Peyer's patch (tissue), 4 donors: ENCODE data around the gene SIT1. TPM values are rescaled to one million over a fixed set of nuclear protein-coding genes. Genes with fewer than 3 reads are reported as not detected.
A peak's percentile ranks its signal among the peaks of the same experiment; 100 is the strongest.
"Not testable (repeated sequence)": the region's sequence is repeated elsewhere in the genome, so short reads cannot be mapped to it uniquely, and the experiment has no call there.

Experiments used
- DNase-seq, 3 donors: peaks; one replicate each; pipeline ENCODE4 v3.0.0-alpha.2; 2017 to 2019
- H3K27ac ChIP-seq, 4 donors: fragments of 200-600 bp; sonication (generic); one replicate each; pipeline ENCODE4 v1.5.1; 2016 to 2019
- H3K27me3 ChIP-seq, 2 donors: fragments of 200-600 bp; sonication (generic); one replicate each; pipeline ENCODE4 v1.5.1; 2019
- H3K36me3 ChIP-seq, 3 donors: fragments of 200-600 bp; sonication (generic); one replicate each; pipeline ENCODE4 v1.5.1; 2016 to 2019
- H3K4me1 ChIP-seq, 4 donors: fragments of 200-600 bp; sonication (generic); one replicate each; pipeline ENCODE4 v1.5.1; 2016 to 2019
- H3K4me3 ChIP-seq, 4 donors: fragments of 200-600 bp; sonication (generic); 1 replicate in 3 of 4; 2 replicates in 1 of 4; pipeline ENCODE4 v1.5.1; 2016 to 2019; ENCODE audit warnings: mild to moderate bottlenecking in 1 of 4
- H3K9me3 ChIP-seq, 4 donors: fragments of 200-600 bp; sonication (generic); one replicate each; pipeline ENCODE4 v1.5.1; 2016 to 2019; ENCODE audit warnings: mild to moderate bottlenecking in 1 of 4
- POLR2A ChIP-seq, 2 donors: fragments of 450-650 bp; IDR thresholded peaks; one replicate each; pipeline ENCODE4 v1.5.1; 2017; ENCODE audit warnings: antibody characterized with exemption in 2 of 2, mild to moderate bottlenecking in 2 of 2, moderate library complexity in 2 of 2
- total RNA-seq, 4 donors: library from RNA; depleted of rRNA; stranded (reverse); fragments of >200 nt; gene quantifications; one replicate each; pipeline ENCODE4 v1.1.0, GENCODE V29; 2016
- TF ChIP-seq, protein P1 (sequence below), 6 experiments: fragments of 450-650 bp in 4 of 6; fragments of 200-600 bp in 2 of 6; sonication (generic) in 1 of 6; IDR thresholded peaks; one replicate each; pipeline ENCODE4 v1.5.1; 2017 to 2019; ENCODE audit warnings: antibody characterized with exemption in 6 of 6, mild to moderate bottlenecking in 3 of 6, moderate library complexity in 1 of 6

The SIT1 gene
- total RNA-seq, 4 donors from 2014 or later: 2.4 TPM; not detected in 3

DNA sequence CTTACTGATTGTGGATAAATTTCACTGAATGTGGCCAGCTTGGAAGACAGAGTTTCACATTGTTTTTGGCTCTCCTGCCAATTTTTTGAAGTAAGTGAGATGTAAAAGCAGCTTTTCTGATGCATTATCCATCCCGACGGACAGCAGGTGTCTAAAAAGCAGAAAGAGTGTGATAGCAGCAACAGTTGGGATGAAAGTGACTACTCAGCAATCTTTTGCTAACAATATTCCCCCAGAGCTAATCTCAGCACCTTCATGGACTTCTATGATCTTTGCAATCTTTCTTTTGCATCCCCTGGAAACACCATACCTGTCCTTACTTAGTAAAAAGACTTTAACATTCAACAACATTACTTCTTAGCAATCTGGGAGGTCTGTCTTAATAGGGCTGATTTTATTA, 37.9 kb downstream of the SIT1 start:
- TF ChIP-seq POLR2A (IDR thresholded peaks at IDR 0.05): no peak
- TF ChIP-seq, protein P1, sequence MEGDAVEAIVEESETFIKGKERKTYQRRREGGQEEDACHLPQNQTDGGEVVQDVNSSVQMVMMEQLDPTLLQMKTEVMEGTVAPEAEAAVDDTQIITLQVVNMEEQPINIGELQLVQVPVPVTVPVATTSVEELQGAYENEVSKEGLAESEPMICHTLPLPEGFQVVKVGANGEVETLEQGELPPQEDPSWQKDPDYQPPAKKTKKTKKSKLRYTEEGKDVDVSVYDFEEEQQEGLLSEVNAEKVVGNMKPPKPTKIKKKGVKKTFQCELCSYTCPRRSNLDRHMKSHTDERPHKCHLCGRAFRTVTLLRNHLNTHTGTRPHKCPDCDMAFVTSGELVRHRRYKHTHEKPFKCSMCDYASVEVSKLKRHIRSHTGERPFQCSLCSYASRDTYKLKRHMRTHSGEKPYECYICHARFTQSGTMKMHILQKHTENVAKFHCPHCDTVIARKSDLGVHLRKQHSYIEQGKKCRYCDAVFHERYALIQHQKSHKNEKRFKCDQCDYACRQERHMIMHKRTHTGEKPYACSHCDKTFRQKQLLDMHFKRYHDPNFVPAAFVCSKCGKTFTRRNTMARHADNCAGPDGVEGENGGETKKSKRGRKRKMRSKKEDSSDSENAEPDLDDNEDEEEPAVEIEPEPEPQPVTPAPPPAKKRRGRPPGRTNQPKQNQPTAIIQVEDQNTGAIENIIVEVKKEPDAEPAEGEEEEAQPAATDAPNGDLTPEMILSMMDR (IDR thresholded peaks at IDR 0.05): no peak
- no peak for DNase-seq
- Histone ChIP-seq H3K36me3 (peaks cover 0 to 26% (median 0%) of the 10 kb centered on the region in 3 donors), H3K4me3 (no peak overlapping the region), H3K4me1 (peaks cover 0 to 6% (median 5%) of the 10 kb centered on the region in 4 donors), H3K9me3 (no peaks in the 10 kb centered on the region), H3K27me3 (no peaks in the 10 kb centered on the region), H3K27ac (no peak overlapping the region)

DNA sequence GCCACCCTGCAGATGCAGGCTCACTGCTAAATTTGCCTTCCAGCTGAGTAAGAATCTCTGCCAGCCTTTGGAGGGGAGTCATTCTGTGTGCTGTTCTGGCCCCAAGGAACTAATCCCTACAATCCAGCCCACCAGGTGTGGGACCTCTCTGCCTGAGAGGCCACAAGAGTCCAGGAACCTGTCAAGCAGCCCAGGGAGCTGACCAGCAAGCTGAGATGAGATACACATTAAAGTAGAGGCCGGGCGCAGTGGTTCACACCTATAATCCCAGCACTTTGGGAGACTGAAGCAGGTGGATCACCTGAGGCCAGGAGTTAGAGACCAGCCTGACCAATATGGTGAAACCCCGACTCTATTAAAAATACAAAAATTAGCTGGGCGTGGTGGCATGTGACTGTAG, 38.7 kb downstream of the SIT1 start:
- H3K36me3 ChIP-seq: peaks cover 0 to 34% (median 0%) of the 10 kb centered on the region in 3 donors
- H3K9me3 ChIP-seq, H3K4me1 ChIP-seq, H3K4me3 ChIP-seq, H3K27me3 ChIP-seq, DNase-seq, H3K27ac ChIP-seq: not testable (repeated sequence)

DNA sequence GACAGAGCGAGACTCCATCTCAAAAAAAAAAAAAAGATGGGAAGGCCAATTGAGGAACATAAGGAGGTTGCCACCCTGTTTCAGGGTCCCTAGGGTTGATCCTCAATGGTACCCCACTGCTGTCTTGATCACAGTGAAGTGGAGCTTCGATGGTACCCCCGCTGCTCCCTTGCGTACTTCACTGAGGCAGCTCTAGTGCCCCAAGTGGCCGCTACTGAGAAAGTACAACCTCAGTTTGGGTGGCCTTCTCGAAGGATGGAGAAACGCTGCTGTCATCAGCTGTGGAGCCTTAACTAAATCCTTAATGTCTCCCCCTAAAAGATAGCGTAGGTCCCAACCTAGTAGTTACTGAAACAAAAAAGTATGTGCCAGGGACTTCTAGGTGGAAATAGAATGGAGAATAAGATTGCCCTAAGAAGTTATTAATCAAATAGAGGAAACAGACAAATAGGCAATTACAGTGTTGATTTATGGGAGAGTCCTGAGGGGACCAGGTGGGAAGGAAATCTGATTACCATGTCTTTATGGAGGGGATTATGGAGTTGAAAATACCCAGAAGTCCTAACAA, 39.4 kb downstream of the SIT1 start:
- peak in 2 of 3 donors; percentile 62 to 83 for DNase-seq

DNA sequence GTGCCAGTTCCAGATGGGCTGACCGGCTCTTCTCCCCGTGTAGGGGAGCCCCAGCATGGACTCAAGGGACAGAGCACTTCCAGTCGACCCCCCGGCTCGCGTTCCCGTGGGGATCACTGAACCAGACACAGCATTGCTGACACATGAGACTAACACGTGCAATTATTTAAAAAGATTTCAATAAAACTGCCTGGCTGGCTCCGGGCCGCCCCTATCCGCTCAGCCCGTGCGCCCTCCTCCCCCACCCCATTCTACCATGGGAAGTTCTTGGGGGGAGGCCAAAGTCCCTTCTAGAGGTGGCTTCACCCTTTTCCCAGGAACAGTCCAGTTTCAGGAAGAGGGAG, 40.9 kb downstream of the SIT1 start:
- Histone ChIP-seq H3K36me3 (peaks cover 0 to 34% (median 0%) of the 10 kb centered on the region in 3 donors), H3K27ac (no peak overlapping the region), H3K27me3 (no peaks in the 10 kb centered on the region), H3K4me1 (peaks cover 0 to 15% (median 6%) of the 10 kb centered on the region in 4 donors), H3K9me3 (no peaks in the 10 kb centered on the region), H3K4me3 (no peak overlapping the region)
- TF ChIP-seq POLR2A (IDR thresholded peaks at IDR 0.05): no peak
- TF ChIP-seq, protein P1 (IDR thresholded peaks at IDR 0.05): no peak
- DNase-seq: no peak

More for the DNA sequence above, 39.4 kb downstream of the SIT1 start:
- no peak for TF ChIP-seq POLR2A (IDR thresholded peaks at IDR 0.05)
- TF ChIP-seq, protein P1 (IDR thresholded peaks at IDR 0.05): peak; percentile 37 to 70 (median 56)
- Histone ChIP-seq H3K27me3 (no peaks in the 10 kb centered on the region), H3K9me3 (no peaks in the 10 kb centered on the region), H3K27ac (peak overlapping the region in 1 of 4 donors; percentile 20), H3K4me3 (no peak overlapping the region), H3K4me1 (peaks cover 0 to 11% (median 3%) of the 10 kb centered on the region in 4 donors), H3K36me3 (peaks cover 0 to 34% (median 0%) of the 10 kb centered on the region in 3 donors)

DNA sequence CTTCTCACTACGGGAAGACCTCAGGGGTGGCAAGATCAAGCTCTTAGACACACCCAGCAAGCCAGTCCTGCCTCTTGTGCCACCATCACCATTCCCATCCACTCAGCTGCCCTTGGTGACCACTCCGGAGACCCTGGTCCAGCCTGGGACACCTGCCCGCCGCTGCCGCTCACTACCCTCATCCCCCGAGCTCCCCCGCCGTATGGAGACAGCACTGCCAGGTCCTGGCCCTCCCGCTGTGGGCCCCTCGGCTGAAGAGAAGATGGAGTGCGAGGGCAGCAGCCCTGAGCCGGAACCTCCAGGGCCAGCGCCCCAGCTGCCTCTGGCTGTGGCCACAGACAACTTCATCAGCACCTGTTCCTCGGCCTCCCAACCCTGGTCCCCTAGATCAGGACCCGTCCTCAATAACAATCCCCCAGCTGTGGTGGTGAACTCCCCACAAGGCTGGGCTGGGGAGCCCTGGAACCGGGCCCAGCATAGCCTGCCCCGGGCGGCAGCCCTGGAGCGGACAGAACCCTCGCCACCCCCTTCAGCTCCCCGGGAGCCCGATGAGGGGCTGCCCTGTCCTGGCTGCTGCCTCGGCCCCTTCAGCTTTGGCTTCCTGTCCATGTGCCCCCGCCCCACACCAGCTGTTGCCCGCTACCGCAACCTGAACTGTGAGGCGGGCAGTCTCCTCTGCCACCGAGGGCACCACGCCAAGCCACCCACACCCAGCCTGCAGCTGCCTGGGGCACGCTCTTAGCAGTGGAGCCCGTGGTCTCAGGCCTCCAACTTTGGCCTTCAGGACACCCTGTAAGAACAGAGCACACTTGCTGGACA, 41.5 kb downstream of the SIT1 start:
- H3K4me3 ChIP-seq: no peak overlapping the region
- H3K27ac ChIP-seq: no peak overlapping the region
- no peak for TF ChIP-seq POLR2A (IDR thresholded peaks at IDR 0.05)
- TF ChIP-seq, protein P1 (IDR thresholded peaks at IDR 0.05): no peak
- peaks cover 0 to 34% (median 0%) of the 10 kb centered on the region in 3 donors for H3K36me3 ChIP-seq
- no peaks in the 10 kb centered on the region for H3K27me3 ChIP-seq
- peaks cover 0 to 15% (median 6%) of the 10 kb centered on the region in 4 donors for H3K4me1 ChIP-seq
- no peak for DNase-seq
- H3K9me3 ChIP-seq: no peaks in the 10 kb centered on the region

DNA sequence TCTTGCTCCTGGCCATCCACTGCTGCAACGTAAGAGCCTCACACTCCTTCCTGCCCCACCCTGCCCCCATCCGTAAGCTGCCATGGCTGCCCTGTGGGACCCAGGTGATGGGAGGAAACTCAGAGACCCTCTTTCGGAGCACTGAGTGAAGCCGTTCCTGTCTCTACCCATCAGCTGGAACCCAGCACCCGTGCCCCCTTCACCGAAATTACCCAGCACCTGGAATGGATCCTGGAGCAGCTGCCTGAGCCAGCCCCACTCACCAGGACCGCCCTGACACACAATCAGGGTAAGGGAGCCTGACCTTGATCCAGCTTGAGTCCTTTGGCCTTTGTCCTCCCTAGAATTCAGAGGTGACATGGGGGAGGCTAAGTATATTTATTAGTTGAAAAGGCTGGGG, 42.5 kb downstream of the SIT1 start:
- no peak for TF ChIP-seq POLR2A (IDR thresholded peaks at IDR 0.05)
- TF ChIP-seq, protein P1 (IDR thresholded peaks at IDR 0.05): no peak
- H3K27me3 ChIP-seq: no peaks in the 10 kb centered on the region
- no peaks in the 10 kb centered on the region for H3K9me3 ChIP-seq
- no peak overlapping the region for H3K27ac ChIP-seq
- no peak for DNase-seq
- peaks cover 0 to 34% (median 0%) of the 10 kb centered on the region in 3 donors for H3K36me3 ChIP-seq
- H3K4me1 ChIP-seq: peaks cover 0 to 20% (median 6%) of the 10 kb centered on the region in 4 donors
- H3K4me3 ChIP-seq: no peak overlapping the region
